Neural progenitor cell (in vitro differentiated cells): ENCODE data around the gene PLPP6.

Experiments used
- CTCF ChIP-seq: fragments of 200-600 bp; sonication (generic); IDR thresholded peaks from 2 replicates; pipeline ENCODE4 v1.5.1; 2017; ENCODE audit warnings: antibody characterized with exemption, mild to moderate bottlenecking
- EZH2 ChIP-seq: fragments of 200-600 bp; sonication (generic); IDR thresholded peaks from 2 replicates; pipeline ENCODE4 v1.6.1; 2017; ENCODE audit warnings: antibody characterized with exemption, mild to moderate bottlenecking, moderate library complexity

GRCh38 chr9:4700932-4701331, 38.8 kb downstream of the PLPP6 start:
- TF ChIP-seq CTCF (no peak), EZH2 (no peak)
